ENCODE results near the gene MEGF9. TPM values are rescaled to one million over a fixed set of nuclear protein-coding genes. Genes with fewer than 3 reads are reported as not detected.

The MEGF9 gene
- polyA plus RNA-seq, 5 donors: 11.8 to 16.6 (median 13.8) TPM

DNA sequence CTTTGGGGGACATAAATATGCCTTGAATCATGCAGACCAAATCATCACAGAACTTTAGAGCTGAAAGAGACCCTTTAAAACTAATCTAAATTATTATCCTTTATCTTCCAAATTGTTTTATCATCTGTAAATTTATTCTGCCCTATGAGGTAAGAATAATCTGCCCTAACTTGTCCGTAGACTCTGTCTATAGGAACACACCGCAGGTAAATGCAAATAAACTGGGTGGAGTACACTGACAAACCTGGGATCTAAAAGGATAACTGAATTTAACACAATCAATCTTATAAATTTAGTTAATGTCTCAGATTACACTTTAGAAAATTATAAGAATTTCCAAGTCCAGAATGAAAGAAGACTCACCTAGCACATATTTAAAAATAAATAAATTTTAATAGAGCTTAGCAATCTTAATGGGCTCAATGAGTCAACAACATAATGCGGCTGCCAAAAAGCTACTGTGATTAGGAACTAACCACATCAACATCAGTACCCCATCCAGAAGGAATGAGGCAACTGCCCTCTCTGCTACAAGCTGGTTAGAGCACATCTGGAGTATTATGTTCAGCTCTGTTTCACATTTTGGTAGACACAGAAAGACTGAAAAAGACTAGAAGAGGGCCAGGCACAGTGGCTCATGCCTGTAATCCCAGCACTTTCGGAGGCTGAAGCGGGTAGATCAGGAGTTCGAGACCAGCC is 5.6 kb downstream of the MEGF9 start:
- DNase-seq: no peak

DNA sequence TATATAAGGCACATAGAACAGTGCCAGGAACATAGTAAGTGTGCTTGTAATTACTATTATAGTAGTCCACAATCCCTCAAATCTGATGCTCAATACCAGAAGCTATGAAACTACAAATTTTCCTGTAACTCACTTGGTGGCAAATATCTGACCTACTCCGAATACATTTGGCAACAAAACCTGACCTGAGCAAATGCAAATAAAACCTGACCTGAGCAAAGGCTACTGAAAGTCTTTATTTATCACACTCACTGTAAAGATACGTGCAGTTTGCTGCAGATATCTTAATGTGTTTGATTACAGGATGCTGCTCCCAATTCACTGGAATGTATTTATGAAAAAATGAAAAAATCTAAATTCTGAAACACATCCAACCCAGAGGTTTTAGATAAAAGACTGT is 7.1 kb downstream of the MEGF9 start:
- no peak for DNase-seq

DNA sequence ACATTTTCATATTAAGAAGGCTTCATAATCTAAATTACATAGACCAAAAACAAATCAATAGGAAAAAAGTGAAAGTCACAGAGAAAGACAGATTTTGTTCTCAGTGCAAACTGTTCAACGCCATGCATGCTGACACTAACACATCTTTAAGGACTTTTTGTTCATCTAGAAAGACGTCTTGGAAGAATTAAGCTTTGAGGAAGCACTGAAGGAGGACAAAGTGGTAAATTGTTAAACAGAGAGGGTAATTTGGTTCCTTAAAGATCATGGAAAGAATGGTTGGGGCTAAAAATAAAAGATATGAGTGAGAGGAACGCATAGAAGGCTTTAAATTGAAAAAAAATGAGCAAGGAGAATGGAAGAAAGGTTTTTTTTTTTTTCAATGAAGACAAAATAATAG is 9.1 kb downstream of the MEGF9 start:
- no peak for DNase-seq

DNA sequence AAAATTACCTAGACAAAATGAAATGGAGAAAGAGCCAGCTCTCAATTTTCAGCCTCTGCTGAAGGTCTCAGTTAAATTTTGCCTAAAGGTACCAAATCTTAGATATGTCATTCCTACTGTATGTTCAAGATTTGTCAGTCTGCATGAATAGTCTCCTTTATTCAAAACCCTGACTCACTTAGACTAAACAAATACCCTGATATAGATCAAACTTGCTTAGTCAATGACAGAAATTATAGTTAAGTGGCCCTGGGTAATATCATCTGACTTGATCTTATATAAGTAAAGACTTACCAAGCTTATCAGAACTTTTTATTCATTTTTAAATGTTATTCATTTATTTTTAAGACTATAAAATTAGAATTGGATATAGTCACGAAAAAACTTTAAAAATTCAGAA is 12.2 kb downstream of the MEGF9 start:
- DNase-seq: no peak

DNA sequence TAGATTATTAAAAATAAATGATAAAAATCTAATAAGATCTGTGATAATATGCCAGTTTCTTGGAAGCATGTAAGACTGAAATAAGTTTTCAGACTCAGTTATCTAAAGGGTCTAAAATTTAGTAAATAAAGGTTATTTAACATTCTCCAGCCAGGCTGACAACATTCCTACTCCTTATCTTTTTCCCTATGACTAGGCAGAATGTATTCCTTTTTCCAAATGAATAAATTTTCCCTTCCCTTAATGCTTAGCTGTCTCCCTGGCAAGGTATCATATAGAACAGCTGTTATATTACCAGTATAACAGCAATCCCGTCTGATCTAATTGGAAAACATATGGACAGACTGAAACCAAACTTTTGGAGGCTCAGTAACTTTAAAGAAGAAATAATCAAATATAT is 13.0 kb downstream of the MEGF9 start:
- DNase-seq: no peak

DNA sequence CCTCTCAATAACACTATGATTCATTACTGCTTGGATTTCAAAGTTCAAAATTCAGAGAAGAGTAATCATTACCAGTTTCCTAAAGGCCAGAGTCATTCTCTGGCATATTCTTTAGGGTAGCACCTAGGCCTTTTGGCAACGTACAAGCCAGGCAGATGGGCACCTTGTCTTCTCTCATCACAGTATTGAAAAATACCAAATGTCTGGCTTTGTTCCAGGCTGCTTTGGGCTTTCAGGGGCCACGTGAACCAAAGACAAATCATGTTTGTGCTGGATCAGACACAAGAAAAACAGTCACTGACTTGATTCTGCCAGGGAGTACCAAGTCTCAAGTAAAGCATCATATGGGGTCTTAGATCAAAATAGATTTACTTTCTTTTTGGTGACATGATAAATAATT is 15.5 kb downstream of the MEGF9 start:
- DNase-seq: no peak

DNA sequence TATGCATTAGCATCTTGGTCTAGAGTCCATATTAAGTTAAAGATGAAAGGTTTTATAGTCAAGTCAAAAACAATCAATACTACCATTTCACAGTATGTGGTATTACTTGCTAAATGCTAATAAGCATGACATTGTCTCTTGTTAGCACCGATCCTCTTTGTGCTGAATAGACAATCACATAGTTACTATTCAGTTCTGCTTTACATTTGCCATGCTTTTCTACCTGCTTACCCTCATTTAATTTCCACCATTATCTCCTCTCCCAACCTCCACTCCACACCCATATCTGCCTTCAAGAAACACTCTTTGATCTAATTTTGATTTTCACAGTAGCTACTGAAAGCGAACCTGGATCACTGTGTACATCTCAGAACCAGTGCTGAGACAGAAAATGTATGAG is 16.8 kb downstream of the MEGF9 start:
- no peak for DNase-seq

DNA sequence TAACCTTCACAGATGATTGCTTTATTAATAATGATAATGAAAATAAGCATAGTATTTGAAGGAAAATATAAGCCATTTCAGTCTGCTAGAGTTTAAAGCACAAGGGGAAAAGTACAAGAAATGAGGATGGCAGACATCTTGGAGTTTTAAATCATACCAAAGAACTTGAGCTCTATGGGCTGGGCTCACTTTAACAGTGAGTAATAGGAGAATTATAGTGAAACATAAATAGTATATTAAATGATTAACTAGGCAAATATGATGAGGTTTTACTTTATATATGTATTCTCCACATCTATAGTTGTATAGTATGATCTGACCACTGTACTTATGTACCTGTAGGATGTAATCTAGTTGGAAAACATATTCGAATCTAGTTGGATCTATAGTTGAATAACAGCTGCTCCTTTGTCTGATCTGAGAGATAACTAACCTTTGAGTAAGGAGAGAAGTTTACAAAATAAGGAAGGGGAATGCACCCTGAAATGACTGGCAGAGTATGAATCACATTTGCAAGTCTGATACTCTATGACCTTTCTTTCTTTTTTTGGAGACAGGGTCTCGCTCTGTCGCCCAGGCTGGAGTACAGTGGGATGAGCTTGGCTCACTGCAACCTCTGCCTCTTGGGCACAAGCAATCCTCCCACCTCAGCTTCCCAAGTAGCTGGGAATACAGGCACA is 17.6 kb downstream of the MEGF9 start:
- DNase-seq: no peak

DNA sequence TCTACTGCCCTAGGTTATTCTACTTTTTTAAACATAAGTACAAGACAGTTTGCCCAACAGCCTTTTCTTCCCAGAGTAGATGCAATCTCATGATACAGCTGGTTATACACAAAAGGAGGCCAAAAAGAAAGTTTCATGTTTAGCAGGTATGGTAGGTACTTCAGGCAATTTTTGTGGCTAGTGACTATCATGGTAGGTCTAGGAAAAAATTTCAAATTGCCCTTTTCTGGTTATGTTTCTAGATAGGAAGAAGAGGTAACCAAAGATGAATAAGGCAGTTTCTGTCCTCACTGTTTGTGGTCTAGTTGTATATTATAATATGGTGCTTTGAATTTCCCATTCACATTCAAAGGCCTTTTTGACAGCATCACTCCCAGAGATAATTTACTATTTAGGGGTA is 19.7 kb downstream of the MEGF9 start:
- DNase-seq: no peak

DNA sequence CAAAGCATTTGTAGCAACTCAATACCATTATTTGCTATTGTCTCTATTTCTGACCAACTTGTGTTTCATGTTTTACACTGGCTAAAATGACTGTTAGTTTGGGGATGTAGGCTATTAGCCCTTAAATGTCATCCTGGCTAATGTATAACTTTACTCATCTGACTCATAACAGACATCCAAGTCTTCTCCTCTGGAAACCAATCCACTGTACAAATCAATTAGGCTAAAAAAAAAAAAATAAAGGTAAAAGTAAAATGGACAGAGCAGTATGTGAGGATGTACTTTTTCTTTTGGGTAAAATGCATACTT is 20.6 kb downstream of the MEGF9 start:
- DNase-seq: no peak

DNA sequence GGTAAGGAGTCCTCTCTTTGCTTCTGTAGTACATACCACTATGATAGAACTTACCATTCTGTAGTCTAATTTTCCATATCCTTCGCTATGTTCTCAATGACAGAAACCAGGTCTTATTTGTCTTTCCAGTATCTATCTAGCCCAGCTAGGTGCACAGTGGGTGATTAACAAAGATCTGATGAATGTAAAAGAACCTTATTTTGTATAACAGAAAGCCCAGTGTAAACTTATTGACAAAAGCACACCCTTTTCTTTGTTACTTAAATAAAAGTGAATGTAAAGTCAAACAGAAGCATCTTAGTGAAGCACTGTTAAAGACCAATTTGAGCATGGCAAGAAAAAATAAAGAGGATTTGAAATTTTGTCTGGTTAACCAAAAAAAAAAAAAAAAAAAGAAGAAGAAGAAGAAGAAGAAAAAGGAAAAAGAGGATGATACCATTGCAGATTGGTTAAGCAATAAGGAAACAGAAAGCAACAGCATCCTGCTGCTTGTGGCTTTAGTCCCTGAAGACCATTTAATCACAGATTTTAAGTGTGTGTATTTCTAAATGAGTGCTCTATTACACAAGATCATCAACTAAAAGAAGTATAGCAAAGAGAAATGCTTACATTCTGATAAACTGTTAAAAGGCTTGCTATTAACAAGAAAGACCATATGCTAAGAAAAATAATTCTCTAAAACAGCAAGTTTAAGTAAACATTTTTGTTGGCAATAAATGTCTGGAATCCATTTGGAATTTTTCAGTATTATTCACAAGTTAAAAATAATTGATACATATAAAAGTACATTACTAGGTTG is 21.2 kb downstream of the MEGF9 start:
- peak in 1 of 2 donors; percentile 53 for DNase-seq

DNA sequence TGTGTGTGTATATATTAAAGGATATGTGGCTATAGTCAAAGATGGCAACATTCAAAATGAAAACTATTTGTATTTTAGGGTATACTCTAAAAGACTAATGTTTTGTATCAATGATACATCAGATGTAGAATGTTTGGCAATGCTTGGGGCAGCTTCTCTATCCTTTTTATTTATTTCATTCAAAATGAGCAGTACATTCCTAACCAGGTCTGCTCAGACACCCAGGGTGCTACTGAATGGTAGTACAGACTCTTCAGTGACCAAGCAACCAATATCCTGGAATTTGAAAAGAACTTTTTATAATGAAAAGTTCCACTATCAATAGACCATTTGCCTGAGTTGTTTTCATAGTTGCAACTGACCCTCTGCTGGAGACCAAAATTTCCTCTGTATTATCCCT is 23.9 kb downstream of the MEGF9 start:
- DNase-seq: no peak

DNA sequence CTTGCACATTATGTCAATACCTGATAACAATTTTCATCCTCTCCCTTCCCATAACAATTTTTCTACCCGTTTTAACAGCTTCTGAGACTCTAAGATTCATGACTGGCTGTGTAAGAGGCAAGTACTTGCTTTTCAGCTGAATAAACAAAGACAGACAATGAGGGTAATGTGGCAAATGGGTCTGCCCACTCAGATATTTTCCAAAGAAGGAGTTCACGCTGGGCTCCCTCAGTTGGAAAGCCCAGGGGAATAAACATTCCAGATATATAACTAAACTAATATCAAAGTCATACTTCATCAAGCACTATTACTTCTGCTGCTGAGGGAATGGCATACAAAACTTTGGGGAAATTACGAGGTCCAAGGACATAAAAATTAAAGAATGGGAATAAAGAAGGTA is 24.4 kb downstream of the MEGF9 start:
- no peak for DNase-seq

DNA sequence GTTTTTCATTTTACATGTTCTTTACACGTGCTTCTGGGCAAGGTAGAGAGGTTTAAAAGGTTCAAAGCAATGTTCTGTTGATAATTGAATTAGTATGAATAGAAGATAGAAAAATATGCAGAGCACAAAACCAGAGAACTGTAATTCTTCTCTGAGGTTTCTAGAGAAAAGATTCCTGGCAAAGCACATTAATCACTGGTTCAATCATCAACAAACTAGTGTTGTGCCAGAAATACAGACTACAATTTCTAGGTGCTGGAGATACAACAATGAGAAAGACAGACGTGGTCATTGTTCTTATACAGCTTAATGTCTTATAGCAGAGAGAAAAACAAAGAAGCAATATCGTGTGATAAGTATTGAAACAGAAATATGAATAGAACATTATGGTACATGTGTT is 25.5 kb downstream of the MEGF9 start:
- no peak for DNase-seq

DNA sequence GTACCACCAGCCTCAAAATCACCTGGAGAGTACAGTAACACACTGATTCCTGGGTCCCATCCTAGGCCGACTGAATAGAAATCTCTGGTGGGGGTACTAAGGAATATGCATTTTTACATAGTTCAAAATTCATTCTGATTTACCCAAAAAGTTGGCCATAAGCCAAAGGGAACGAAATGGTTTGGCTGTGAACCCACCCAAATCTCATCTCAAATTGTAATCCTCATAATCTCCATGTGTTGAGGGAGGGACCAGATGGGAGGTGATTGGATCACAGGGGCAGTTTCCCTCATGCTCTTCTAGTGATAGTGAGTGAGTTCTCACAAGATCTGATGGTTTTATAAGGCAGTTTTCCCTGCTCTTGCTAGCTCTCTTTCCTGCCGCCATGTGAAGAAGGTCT is 31.1 kb downstream of the MEGF9 start:
- DNase-seq: no peak

DNA sequence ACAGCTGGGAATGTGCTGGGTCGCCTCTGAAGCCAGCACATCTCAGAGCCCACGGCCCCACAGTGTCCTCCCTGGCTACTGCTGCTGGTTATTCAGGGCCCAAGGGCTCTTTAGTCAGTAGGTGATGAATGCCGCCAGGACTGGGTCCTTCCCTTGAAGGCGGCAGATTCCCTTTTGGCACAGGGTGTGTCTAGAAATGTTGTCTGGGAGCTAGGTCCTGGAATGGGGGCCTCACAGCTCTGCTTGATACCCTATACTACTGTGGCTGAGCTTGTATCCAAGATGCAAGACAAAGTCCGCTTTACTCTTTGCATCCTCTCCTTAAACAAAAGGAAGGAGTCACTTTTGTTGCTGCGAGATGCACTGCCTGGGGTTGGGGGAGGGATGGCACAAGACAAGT is 33.1 kb downstream of the MEGF9 start:
- DNase-seq: no peak

DNA sequence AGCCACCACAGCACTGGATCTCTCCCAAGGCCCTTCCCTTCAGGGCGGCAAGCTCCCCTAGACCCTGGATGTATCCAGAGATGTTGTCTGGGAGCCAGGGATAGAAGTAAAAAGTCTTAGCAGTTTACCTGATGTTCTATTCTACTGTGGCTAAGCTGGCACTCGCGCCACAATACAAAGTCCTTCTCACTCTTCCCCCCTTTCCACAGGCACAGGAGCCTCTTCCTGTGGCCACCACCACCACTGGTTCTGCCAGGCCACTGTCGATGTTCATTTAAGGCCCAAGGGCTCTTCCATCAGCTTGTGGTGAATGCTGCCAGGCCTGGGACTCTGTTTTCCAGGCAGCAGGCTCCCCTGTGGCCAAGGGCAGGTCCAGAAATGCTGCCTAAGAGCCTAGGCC is 33.7 kb downstream of the MEGF9 start:
- no peak for DNase-seq

DNA sequence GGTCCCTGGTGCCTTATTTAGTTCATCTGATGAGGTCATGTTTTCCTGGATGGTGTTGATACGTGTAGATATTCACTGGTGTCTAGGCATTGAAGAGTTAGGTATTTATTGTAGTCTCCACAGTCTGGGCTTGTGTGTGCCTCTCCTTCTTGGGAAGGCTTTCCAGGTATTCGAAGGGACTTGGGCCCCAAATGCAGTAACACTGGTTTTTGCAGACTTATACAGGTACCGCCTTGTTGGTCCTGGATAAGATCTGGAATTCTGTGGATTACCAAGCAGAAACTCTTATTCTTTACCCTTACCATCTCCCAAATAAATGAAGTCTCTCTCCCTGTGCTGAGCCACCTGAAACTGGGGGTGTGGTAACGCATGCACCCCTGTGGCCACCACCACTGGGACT is 34.1 kb downstream of the MEGF9 start:
- no peak for DNase-seq

DNA sequence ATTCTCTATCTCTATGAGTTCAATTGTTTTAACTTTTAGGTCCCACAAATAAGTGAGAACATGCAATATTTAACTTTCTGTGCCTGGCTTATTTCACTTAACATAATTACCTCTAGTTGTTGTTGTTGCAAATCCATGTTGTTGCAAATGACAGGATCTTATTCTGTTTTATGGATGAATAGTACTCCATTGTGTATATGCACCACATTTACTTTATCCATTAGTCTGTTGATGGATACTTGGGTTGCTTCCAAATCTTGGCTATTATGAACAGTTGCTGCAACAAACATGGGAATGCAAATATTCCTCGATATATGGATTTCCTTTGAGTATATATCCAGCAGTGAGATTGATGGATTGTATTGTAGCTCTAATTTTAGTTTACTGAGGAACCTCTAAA is 36.3 kb downstream of the MEGF9 start:
- no peak for DNase-seq

DNA sequence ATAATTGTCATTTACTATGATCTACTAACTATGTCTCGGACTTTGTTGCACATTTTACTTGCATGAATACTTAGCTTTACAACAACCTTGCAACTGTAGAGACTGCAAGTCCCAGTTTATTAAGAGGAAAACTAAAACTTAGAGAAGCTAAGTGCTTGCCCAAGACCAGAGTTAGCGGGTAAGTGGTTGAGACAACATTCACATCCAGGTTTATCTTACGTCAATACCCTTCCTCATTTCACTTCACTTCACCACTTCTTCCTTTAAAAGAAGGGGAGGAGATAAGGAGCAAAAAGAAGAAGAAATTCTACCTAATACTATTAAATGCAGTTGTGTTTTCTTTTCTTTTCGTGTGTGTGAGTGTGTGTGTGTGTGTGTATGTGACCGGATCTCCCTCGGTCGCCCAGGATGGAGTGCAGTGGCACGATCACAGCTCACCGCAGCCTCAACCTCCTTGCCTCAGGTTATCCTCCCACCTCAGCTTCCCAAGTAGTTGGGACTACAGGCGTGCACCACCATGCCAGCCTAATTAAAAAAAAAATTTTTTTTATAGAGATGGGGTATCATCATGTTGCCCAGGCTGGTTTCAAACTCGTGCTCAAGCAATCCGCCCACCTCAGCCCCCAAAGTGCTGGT is 37.4 kb downstream of the MEGF9 start:
- no peak for DNase-seq

DNA sequence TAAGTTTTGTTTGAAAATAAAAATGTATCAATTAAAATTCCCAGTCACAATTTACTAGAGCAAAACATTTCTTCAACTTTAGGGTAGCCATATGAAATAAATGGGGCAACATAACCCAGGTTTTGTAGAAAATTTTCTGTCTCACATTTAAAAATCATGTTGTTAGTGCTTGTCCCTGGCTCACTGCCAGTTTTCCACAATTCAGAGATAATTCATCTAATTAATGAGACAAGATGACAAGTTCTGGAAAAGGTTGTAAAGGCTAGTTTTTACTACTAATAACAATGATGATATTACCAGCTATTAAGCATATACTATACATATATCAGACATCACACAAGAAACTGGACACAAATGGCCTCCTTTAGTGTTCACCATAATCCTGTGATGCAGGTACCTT is 45.9 kb downstream of the MEGF9 start:
- DNase-seq: no peak

DNA sequence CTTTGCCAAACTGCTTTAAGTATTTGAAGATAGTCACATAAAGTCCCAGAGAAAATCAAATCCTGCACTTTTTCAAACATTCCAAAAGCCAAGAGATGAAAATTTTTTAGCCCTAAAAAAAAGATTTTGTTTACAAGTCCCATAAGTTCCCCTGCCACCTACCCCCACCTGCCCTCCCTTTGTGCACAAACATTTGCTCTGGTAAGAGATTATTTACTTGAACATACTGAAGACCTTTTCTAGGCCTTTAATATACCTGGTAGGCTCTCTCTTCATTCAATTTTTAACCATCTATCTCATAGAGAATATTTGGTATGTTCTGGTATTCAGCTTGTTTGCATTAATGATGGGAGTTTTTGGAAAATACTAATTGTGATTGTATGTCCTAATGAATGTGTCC is 50.3 kb downstream of the MEGF9 start:
- DNase-seq: no peak

DNA sequence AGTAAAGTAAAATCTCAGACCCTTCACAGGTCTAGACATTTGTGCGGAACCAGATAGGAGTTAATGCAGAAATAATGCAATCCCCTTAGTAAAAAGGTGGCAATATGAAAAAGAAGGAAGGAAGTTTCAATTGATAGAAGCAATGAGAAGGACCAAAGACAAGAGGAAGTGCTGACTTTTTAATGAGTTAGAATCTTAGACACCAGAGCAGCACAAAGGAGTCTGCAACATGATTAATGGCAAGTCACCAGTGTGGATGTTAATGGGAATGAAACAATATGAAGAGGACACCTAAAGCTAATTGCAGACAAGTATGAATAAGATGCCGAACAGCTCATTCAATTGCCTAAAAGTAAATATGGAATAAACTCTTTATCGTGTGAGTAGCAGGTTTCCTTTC is 50.9 kb downstream of the MEGF9 start:
- DNase-seq: no peak
